Cerebellar nuclear complex (tissue), 1 donor: ENCODE data around the gene BBIP1.
A peak's percentile ranks its signal among the peaks of the same experiment; 100 is the strongest.
"Not testable (repeated sequence)": the region's sequence is repeated elsewhere in the genome, so short reads cannot be mapped to it uniquely, and the experiment has no call there.

Experiments used
- DNase-seq, 2 experiments: peaks; one replicate each; lab custom pipeline; 2025; lab: John Stamatoyannopoulos, UW

The BBIP1 gene

DNA sequence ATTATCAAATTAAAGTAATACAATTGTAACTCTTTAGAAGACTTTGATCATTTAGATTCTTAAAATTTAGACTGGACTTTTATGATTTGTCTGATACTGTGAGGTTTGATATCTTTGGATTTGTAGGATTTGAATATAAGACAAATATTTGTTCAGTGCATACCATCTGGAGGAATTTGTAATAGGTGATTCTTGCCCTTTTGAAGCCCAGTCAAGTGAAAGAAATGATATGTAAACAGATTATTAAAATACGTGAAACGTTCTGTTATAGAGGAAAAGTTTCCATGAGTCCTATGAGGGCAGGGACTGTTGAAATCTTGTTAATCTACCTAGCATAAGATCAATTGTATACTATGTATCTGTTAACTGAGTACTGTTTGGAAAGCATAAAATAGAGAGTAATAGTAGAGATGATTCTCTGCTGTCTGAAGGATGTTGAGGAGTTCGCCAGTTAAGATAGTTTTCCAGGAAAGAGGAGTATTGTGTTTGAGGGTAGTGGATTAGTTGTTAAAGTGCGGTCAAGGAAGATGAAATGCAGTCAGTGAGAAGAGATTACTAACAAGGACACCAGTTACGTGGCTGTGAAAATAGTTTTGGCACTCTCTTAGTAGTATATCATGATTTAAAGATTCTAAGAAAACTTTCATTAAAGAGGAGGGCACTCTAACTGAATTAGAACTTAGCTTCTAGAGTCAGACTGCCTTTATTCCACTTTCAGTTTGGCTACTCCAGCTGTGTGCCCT lies 32.9 kb downstream of the BBIP1 start:
- DNase-seq: no peak

DNA sequence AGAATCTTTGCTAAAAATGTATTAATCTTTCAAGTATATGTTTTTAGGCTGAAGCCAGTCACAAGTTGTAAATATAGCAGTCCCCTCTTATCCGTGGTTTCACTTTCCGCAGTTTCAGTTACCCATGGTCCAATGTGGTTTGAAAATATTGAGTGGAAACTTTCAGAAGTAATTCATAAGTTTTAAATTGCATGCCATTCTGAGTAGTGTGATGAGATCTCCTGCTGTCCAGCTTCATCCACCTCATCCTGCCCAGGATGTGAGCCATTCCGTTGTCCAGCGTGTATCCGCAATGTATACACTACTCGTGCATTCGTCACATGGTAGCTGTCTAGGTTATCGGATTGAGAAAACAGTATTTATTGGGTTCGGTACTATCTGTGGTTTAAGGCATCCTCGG lies 35.1 kb downstream of the BBIP1 start:
- DNase-seq: no peak

- no peak for DNase-seq
Observed at GRCh38 chr10:110881905-110882304, 37.1 kb downstream of the BBIP1 start.

DNA sequence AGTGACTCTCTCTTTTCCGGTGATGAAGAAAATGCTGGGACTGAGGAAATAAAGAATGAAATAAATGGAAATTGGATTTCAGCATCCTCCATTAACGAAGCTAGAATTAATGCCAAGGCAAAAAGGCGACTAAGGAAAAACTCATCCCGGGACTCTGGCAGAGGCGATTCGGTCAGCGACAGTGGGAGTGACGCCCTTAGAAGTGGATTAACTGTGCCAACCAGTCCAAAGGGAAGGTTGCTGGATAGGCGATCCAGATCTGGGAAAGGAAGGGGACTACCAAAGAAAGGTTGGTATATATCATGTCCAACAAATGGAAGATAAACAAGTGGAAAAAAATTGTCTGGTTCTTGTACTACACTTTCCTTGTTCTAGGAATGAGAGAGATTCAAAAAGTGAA lies 37.7 kb downstream of the BBIP1 start:
- DNase-seq: no peak

DNA sequence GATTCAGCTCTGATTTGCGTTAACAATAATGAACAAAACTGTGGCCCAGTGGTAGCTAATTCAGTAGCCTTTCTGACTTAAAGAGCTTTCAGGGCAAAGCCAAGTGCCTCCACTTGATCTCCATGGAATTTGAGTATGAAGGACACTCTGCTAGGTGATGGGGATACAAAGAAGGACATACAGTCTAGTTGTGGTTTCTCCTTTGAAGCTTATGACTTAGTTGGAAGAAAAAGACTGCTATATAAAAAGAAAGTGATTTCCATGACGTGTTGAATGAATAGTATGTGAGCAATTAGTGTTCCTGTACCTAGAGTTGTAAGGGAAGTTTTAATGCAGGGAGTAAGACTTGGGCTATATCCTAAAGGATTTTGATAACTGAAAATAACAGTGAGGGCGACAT lies 39.0 kb downstream of the BBIP1 start:
- DNase-seq: no peak

DNA sequence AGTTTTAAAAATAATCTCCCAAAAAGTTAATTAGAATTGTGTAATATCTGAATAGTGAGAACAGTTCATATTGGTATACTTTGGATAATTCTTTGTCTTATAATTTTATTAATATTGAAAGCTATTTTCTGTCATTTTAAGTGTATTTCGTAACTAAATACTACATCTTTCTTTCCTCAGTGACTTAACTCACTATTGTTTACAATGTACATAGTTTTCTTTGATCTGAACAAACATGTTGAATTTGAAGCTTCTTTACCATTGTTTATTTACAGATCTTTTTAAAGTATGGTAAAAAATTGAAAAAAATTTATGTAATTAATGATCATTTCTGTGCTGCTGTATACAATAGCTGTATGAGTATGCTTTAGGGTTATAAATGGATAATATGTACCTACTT lies 42.2 kb downstream of the BBIP1 start:
- no peak for DNase-seq

- no peak for DNase-seq
Observed at GRCh38 chr10:110876000-110876399, 43.0 kb downstream of the BBIP1 start.

DNA sequence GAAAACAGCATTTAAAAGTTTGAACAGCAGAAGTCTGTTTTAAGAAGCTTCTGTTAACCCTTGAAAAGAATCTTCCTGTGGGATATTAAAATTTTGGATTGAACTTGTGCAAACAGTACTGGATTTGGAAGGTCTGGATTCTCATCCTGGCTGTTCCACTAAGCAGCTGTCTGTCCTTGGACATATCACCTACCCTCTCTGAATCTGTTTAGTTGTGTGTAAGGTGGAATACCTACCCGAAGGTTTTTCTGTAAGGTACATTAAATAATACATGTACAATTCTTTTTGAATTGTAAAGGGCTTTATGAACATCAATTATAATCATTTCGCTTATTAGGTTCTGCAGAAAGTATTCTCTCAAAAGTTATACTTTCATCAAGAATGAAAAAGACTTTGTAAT lies 45.0 kb downstream of the BBIP1 start:
- no peak for DNase-seq

GRCh38 chr10:110872984-110873923 lies 45.7 kb downstream of the BBIP1 start:
- no peak for DNase-seq

DNA sequence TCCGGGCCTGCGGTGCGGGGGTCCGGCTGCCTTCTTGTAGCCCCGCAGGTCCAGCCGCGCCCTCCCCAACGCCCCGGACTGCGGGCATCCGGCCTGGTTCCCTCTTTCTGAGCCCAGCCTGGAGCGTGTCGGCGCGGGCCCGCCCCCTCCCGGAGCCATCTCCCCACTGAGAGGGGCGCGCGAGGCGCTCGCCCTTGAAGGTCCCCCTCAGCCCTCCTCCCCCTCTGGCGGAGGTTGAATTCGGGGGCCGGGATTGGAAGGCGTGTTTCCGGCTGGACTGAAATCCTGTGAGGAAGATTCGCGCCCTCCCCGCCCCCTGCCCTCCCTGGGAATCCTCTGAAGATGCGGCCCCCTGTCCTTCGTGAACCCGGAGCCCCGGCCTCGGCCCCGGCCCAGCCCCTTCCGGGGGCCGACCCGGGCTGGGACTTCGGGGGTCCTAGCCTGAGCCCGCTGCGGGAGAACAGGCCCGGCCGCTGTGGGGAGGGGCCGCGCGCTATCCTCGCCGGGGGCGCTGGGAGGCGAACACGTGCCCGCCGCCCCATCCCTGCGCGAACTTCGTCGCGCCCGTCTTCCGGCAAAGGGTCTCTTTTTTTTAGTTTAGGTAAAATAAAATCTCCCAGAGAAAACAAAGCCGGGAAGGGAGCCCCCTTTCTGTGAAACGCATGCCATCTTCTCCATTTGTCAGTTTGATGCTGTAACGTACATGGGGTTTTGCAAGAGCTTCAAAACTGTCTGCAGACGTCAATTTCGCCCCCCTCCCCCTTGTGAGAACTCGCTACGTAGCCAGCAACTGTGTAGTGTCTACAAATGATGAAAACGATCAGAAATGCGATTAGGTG lies 46.6 kb downstream of the BBIP1 start:
- DNase-seq: no peak

GRCh38 chr10:110871298-110872084 lies 47.5 kb downstream of the BBIP1 start, which contains the start of gene PDCD4:
Gene PDCD4, plus strand, starts transcription at chr10:110871928. Its CDS starts 4,100 bp downstream, at chr10:110876028.
- DNase-seq: peak; percentile 94 to 99

- DNase-seq: no peak
Observed at GRCh38 chr10:110870823-110871297, 48.1 kb downstream of the BBIP1 start.

DNA sequence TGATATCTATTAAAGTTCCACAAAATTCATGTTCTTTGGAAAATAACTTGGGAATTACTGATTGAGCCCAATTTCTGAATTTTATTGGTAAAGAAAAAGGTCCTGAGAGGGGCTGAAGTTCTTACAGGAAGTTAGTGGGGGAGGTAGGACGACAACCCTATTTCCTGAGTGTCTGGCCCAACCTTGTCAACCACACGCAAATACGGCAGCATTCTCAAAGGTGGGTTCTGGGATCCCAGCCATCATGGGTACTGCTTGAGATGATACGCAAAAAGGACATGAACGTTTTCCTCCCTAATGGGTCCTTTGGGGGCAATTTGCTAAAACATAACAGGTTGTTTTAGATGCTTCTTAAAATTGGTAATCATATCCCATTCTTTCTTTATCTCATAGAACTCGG lies 50.0 kb downstream of the BBIP1 start:
- DNase-seq: no peak

DNA sequence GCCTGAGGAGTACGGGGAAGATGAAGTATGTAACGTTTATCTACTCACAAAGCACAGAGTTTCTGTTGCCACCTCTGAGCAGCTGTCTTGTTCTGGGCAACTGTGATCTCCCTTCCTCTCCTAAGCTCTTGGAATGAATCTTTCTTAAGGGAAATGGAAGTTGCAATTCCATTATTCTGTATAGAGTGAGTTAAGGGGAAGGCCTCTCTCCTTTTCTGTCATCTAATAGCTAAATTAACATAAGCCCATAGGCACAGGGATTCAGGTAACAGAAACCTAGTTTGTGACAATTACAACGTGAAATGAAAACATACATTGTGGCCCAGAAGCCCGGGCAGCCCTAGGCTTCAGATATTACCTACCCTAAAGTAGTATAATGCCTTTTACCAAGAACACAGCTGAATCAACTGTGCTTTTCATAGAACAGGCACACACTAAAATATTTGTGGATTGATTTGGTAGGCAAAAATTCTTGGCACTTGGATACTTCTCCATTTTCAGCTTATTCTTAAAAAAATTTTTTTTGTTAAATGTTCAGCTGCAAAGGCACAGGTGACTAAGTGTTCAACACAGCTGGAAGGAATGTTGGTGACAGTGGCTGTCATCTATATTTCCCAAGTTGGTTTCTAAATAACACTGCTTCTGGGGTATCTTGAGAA lies 51.0 kb downstream of the BBIP1 start:
- no peak for DNase-seq

DNA sequence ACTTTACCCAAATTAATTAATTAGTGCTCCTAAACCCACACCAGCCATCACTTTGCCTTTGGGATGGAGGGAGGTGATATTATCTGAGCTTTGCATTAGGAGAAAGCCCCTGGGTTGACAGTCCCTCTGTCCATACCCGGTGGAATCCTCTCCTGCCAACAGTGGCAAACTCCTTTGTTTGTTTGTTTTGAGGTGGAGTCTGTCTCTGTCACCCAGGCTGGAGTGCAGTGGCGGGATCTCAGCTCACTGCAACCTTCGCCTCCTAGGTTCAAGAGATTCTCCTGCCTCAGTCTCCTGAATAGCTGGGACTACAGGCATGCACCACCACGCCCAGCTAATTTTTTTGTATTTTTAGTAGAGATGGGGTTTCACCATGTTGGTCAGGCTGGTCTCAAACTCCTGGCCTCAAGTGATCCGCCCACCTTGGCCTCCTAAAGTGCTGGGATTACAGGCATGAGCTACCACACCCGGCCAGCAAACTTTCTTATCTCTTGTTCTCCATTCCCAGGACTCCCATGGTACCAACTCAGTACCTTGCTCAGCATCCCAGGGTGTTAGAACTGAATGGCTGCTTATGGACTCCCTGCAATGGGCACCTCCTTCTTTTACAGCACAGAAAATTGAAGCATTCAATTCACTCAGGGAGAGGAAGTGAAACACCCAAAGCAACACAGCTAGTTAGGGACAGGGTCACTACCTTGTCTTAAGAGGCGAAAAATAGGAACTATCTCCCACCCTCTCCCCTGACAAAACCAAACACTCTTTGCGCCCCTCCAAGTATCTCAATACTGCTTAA lies 51.8 kb downstream of the BBIP1 start:
- DNase-seq: not testable (repeated sequence)

DNA sequence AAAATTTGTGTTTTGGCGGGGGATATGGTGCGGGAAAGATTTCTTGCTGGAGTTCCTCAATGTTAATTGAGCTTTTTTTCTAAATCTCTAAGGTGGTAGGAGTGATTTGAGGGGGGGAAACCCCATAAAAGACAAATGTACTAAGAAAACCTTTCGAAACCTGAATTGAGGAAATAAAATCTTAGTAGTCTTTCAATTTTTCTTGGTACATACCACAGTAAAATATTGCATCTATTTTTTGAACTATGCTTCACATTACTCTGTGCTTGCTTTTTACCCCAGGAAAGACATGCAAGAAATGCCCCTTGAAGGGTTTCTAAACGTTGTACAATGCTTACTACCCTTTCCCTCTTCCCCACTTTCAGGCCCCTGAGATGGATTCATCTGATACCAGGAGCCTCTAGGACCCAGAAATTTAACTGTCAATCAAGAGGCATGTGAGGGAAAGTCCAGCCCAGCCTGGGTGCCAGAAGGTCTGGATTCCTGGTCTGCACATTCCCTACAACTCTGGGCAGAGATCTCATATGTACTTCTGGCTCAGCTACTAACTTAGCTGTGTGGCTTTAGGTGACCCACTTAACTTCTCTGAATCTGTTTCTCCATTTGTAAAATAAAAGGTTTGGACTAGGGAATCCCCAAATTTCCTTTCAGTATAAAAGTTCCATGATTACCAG lies 53.0 kb downstream of the BBIP1 start:
- no peak for DNase-seq

- no peak for DNase-seq
Observed at GRCh38 chr10:110865186-110865808, 53.7 kb downstream of the BBIP1 start.

DNA sequence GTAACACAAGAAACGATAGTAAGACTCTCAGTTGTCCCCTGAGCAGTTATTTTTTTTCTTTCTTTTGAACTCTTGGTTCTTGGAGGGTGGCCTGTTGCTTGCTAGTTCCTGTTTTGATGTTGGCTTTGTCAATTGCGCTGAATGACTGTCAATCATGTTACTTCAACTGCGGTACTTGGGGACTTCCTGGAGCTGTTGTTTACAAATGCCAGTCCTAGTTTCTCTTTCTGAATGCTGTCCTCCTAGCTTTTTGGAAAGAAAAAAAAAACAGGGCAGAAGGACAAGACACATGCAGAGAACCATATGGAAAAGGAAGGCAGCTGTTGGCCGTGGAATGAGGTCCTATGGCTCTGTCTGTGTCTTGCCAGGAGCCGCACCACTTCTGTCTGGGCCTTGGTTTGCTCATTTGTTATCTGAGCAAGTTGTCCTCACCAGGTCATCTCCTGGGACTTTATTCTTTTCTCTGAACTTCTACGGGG lies 54.3 kb downstream of the BBIP1 start:
- peak; percentile 36 to 54 for DNase-seq

DNA sequence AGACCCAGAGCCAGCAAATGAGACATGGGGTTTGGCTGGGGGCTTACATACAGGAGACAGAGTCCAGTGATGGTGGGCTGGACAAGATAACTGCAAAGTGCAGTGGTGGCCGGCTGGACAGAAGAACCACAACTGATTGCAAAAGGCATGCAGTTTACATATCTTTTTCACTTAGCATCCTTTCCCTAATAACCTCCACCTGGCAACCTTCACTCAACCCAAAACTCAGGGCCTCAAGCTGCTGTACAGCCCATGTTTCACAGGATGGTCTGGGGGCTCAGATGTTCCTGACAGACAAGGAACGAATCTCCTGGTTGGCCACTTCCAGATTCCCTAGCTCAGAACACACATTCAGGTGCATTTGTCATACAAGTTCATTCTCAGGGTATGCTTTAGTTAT lies 55.0 kb downstream of the BBIP1 start:
- no peak for DNase-seq
